Measurements from ENCODE around the gene TM9SF3.

The TM9SF3 gene

DNA sequence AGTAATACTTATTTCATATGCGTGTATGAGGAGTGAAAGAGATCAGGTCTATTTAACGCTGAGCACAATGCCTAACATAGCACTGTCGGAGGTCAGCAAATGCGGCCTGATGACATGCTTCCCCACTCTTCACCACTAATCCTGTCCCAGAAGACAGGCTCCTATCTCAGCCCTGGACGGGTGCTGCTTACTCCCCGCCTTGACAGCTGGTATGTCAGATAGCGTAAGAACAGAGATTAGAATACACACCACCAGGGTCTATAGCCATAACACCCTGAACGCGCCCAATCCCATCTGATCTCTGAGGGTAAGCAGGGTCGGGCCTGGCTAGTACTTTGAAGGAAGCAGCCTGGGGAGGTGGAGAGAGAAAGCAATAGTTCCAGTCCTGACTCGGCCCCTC, 32.3 kb upstream of the TM9SF3 start:
- no peak for DNase-seq
- Histone ChIP-seq H3K4me3 (ENCODE audit: low read depth, low read length) (no peak overlapping the region), H3K9ac (ENCODE audit: low read length) (no peak overlapping the region)

DNA sequence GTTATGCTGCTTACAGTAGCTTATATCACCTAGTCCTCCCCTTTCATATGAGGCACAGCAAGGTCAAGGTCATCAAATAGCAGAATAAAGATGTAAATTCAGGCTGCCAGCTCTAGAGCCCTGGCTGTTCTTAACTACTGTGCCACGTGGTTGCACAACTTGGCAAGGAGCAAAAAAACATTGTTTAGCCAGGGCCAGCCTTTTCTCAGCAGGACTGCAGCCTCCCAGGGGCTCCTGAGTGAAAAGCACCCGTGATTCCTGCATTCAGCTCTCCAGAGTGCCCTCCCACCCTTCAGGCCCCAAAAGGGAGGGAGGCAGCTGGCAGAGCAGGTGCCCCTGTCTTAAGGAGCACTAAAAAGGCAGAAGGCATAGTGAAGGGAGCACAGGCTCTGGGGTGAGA, 31.8 kb upstream of the TM9SF3 start:
- no peak overlapping the region for H3K4me3 ChIP-seq (ENCODE audit: low read depth, low read length)
- WGBS (ENCODE audit: extremely low coverage, insufficient coverage, insufficient read length): no CpG with 5 or more reads among the region's 2 CpGs
- peaks cover 0 to 3% of the 10 kb centered on the region in 2 experiments for H3K4me1 ChIP-seq (ENCODE audit: control insufficient read depth in 1 of 2, insufficient read depth in 2 of 2, low read length in 2 of 2)
- no peak overlapping the region for H2BK5ac ChIP-seq (ENCODE audit: low read depth, low read length, poor library complexity)
- H4K91ac ChIP-seq (ENCODE audit: low read depth, low read length): no peak overlapping the region
- H3K27me3 ChIP-seq (ENCODE audit: insufficient read depth, low read length): no peaks in the 10 kb centered on the region
- H3K14ac ChIP-seq (ENCODE audit: low read length): no peak overlapping the region
- H2BK120ac ChIP-seq (ENCODE audit: insufficient read depth, low read length, poor library complexity): no peak overlapping the region
- no peak overlapping the region for H2AK5ac ChIP-seq (ENCODE audit: low read length)
- H2AFZ ChIP-seq (ENCODE audit: insufficient read depth, low read length, poor library complexity): no peak overlapping the region
- no peak overlapping the region for H4K12ac ChIP-seq (ENCODE audit: low read depth, low read length)
- H2BK12ac ChIP-seq (ENCODE audit: low read length): no peak overlapping the region
- no peaks in the 10 kb centered on the region for H3K9me3 ChIP-seq (ENCODE audit: insufficient read depth, low read depth, low read length)
- H3K4me2 ChIP-seq (ENCODE audit: low read length): no peak overlapping the region
- H3K79me2 ChIP-seq (ENCODE audit: control insufficient read depth, insufficient read depth, low read length, poor library complexity): no peaks in the 10 kb centered on the region
- H3K23ac ChIP-seq (ENCODE audit: low read length): no peak overlapping the region
- no peak overlapping the region for H3K4ac ChIP-seq (ENCODE audit: low read depth, low read length)
- peaks cover 2% of the 10 kb centered on the region for H3K79me1 ChIP-seq (ENCODE audit: low read length)
- no peak overlapping the region for H3K27ac ChIP-seq (ENCODE audit: low read depth, low read length)
- H3K9ac ChIP-seq (ENCODE audit: low read length): no peak overlapping the region
- H4K8ac ChIP-seq (ENCODE audit: low read depth, low read length): no peak overlapping the region
- H3K36me3 ChIP-seq (ENCODE audit: control insufficient read depth in 1 of 2, insufficient read depth in 2 of 2, low read length in 2 of 2): no peaks in the 10 kb centered on the region
- no peak overlapping the region for H3K18ac ChIP-seq (ENCODE audit: low read length)
- DNase-seq: no peak

More for the DNA sequence above, 32.3 kb upstream of the TM9SF3 start:
- H3K79me1 ChIP-seq (ENCODE audit: low read length): no peaks in the 10 kb centered on the region
- H4K91ac ChIP-seq (ENCODE audit: low read depth, low read length): no peak overlapping the region
- H3K14ac ChIP-seq (ENCODE audit: low read length): no peak overlapping the region
- H3K4me1 ChIP-seq (ENCODE audit: control insufficient read depth in 1 of 2, insufficient read depth in 2 of 2, low read length in 2 of 2): no peaks in the 10 kb centered on the region
- no peak overlapping the region for H3K27ac ChIP-seq (ENCODE audit: low read depth, low read length)
- no peak overlapping the region for H3K18ac ChIP-seq (ENCODE audit: low read length)
- no peak overlapping the region for H3K23ac ChIP-seq (ENCODE audit: low read length)
- no peak overlapping the region for H4K8ac ChIP-seq (ENCODE audit: low read depth, low read length)
- no peak overlapping the region for H2AK5ac ChIP-seq (ENCODE audit: low read length)
- H3K36me3 ChIP-seq (ENCODE audit: control insufficient read depth in 1 of 2, insufficient read depth in 2 of 2, low read length in 2 of 2): no peaks in the 10 kb centered on the region
- no peaks in the 10 kb centered on the region for H3K79me2 ChIP-seq (ENCODE audit: control insufficient read depth, insufficient read depth, low read length, poor library complexity)
- H3K4me2 ChIP-seq (ENCODE audit: low read length): no peak overlapping the region
- H3K9me3 ChIP-seq (ENCODE audit: insufficient read depth, low read depth, low read length): no peaks in the 10 kb centered on the region
- H2AFZ ChIP-seq (ENCODE audit: insufficient read depth, low read length, poor library complexity): no peak overlapping the region
- H4K12ac ChIP-seq (ENCODE audit: low read depth, low read length): no peak overlapping the region
- H3K27me3 ChIP-seq (ENCODE audit: insufficient read depth, low read length): no peaks in the 10 kb centered on the region
- no peak overlapping the region for H2BK5ac ChIP-seq (ENCODE audit: low read depth, low read length, poor library complexity)
- H2BK120ac ChIP-seq (ENCODE audit: insufficient read depth, low read length, poor library complexity): no peak overlapping the region
- H2BK12ac ChIP-seq (ENCODE audit: low read length): no peak overlapping the region
- WGBS (ENCODE audit: extremely low coverage, insufficient coverage, insufficient read length): no CpG with 5 or more reads among the region's 11 CpGs
- no peak overlapping the region for H3K4ac ChIP-seq (ENCODE audit: low read depth, low read length)

DNA sequence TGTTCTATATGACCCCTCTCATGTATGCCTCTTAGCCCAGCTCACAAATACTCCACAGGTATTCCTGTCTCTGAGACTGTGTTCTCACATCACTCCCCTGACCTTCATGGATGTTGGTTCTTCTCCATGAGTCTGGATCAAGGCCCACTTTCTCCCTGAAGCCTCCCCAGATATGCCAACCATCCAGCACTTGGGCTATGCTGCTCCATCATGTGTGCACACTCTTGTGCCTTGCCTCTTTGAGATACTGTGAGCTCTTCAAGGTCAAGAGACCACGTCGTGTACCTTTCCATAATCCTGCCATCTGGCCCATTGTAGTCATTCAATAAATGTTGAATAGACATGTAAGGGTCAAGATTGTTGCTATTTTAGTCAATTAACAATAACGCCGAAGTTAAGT, 30.1 kb upstream of the TM9SF3 start:
- Histone ChIP-seq H2BK12ac (ENCODE audit: low read length) (no peak overlapping the region), H3K4me1 (ENCODE audit: control insufficient read depth in 1 of 2, insufficient read depth in 2 of 2, low read length in 2 of 2) (peaks cover 0 to 3% of the 10 kb centered on the region in 2 experiments), H4K91ac (ENCODE audit: low read depth, low read length) (no peak overlapping the region), H3K4me2 (ENCODE audit: low read length) (no peak overlapping the region), H4K12ac (ENCODE audit: low read depth, low read length) (no peak overlapping the region), H3K4me3 (ENCODE audit: low read depth, low read length) (no peak overlapping the region), H3K79me1 (ENCODE audit: low read length) (peaks cover 2% of the 10 kb centered on the region), H3K18ac (ENCODE audit: low read length) (no peak overlapping the region), H2BK5ac (ENCODE audit: low read depth, low read length, poor library complexity) (no peak overlapping the region), H3K79me2 (ENCODE audit: control insufficient read depth, insufficient read depth, low read length, poor library complexity) (no peaks in the 10 kb centered on the region), H2AK5ac (ENCODE audit: low read length) (no peak overlapping the region), H3K9ac (ENCODE audit: low read length) (no peak overlapping the region), H3K23ac (ENCODE audit: low read length) (no peak overlapping the region), H3K27ac (ENCODE audit: low read depth, low read length) (no peak overlapping the region), H2AFZ (ENCODE audit: insufficient read depth, low read length, poor library complexity) (no peak overlapping the region), H3K27me3 (ENCODE audit: insufficient read depth, low read length) (no peaks in the 10 kb centered on the region), H4K8ac (ENCODE audit: low read depth, low read length) (no peak overlapping the region), H3K14ac (ENCODE audit: low read length) (no peak overlapping the region), H3K36me3 (ENCODE audit: control insufficient read depth in 1 of 2, insufficient read depth in 2 of 2, low read length in 2 of 2) (no peaks in the 10 kb centered on the region), H2BK120ac (ENCODE audit: insufficient read depth, low read length, poor library complexity) (no peak overlapping the region), H3K9me3 (ENCODE audit: insufficient read depth, low read depth, low read length) (no peaks in the 10 kb centered on the region), H3K4ac (ENCODE audit: low read depth, low read length) (no peak overlapping the region)
- WGBS (ENCODE audit: extremely low coverage, insufficient coverage, insufficient read length): no CpG with 5 or more reads among the region's 4 CpGs
- no peak for DNase-seq

DNA sequence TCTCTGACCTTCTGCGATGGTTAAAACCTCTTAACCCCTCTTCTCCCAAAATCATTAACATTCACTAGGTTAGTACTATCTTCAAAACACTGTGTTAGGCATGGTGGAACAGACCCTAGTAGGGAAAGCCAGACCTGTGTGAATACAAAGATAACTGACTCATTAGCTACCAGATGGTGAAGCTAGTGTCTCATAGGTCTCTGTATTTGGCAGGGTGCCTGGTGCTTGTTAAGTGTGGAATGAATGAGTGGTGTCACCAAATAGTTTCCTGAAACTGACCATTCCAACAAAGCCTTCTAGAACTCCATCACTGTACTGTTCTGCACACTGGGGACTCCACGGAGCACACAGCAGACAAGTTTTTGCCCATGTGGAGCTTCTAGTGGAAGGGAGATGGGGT, 27.7 kb upstream of the TM9SF3 start:
- no peak overlapping the region for H3K4me3 ChIP-seq (ENCODE audit: low read depth, low read length)
- H3K27me3 ChIP-seq (ENCODE audit: insufficient read depth, low read length): no peaks in the 10 kb centered on the region
- H3K4me2 ChIP-seq (ENCODE audit: low read length): no peak overlapping the region
- no peak overlapping the region for H2AFZ ChIP-seq (ENCODE audit: insufficient read depth, low read length, poor library complexity)
- H3K79me2 ChIP-seq (ENCODE audit: control insufficient read depth, insufficient read depth, low read length, poor library complexity): no peaks in the 10 kb centered on the region
- no peak overlapping the region for H2BK12ac ChIP-seq (ENCODE audit: low read length)
- no peak overlapping the region for H2BK5ac ChIP-seq (ENCODE audit: low read depth, low read length, poor library complexity)
- no peak overlapping the region for H3K27ac ChIP-seq (ENCODE audit: low read depth, low read length)
- no peak overlapping the region for H3K9ac ChIP-seq (ENCODE audit: low read length)
- H2BK120ac ChIP-seq (ENCODE audit: insufficient read depth, low read length, poor library complexity): no peak overlapping the region
- H3K4me1 ChIP-seq (ENCODE audit: control insufficient read depth in 1 of 2, insufficient read depth in 2 of 2, low read length in 2 of 2): peaks cover 0 to 3% of the 10 kb centered on the region in 2 experiments
- H2AK5ac ChIP-seq (ENCODE audit: low read length): no peak overlapping the region
- DNase-seq: peak in 1 of 2 donors; percentile 41
- no peak overlapping the region for H3K23ac ChIP-seq (ENCODE audit: low read length)
- no peaks in the 10 kb centered on the region for H3K36me3 ChIP-seq (ENCODE audit: control insufficient read depth in 1 of 2, insufficient read depth in 2 of 2, low read length in 2 of 2)
- no peaks in the 10 kb centered on the region for H3K9me3 ChIP-seq (ENCODE audit: insufficient read depth, low read depth, low read length)
- H3K18ac ChIP-seq (ENCODE audit: low read length): no peak overlapping the region
- H3K14ac ChIP-seq (ENCODE audit: low read length): no peak overlapping the region
- H4K91ac ChIP-seq (ENCODE audit: low read depth, low read length): no peak overlapping the region
- H3K4ac ChIP-seq (ENCODE audit: low read depth, low read length): no peak overlapping the region
- no peak overlapping the region for H4K8ac ChIP-seq (ENCODE audit: low read depth, low read length)
- no peak overlapping the region for H4K12ac ChIP-seq (ENCODE audit: low read depth, low read length)
- no CpG with 5 or more reads among the region's 2 CpGs for WGBS (ENCODE audit: extremely low coverage, insufficient coverage, insufficient read length)
- H3K79me1 ChIP-seq (ENCODE audit: low read length): peaks cover 2% of the 10 kb centered on the region
